GM12891 (cell line): ENCODE data around the gene KIN.

Source experiments
- POLR2A ChIP-seq: IDR thresholded peaks from 2 replicates; pipeline ENCODE4 v1.6.1; 2011; ENCODE audit warnings: low read depth, low read length, control low read depth
- POLR2AphosphoS5 ChIP-seq: IDR thresholded peaks from 2 replicates; pipeline ENCODE4 v1.6.1; 2011; ENCODE audit warnings: low read depth, low read length, control low read depth

GRCh38 chr10:7722927-7723529 is 64.8 kb downstream of the KIN start:
- TF ChIP-seq POLR2AphosphoS5 = no peak
- no peak for TF ChIP-seq POLR2A
